ENCODE measurements around the gene FAM20C.

DNA sequence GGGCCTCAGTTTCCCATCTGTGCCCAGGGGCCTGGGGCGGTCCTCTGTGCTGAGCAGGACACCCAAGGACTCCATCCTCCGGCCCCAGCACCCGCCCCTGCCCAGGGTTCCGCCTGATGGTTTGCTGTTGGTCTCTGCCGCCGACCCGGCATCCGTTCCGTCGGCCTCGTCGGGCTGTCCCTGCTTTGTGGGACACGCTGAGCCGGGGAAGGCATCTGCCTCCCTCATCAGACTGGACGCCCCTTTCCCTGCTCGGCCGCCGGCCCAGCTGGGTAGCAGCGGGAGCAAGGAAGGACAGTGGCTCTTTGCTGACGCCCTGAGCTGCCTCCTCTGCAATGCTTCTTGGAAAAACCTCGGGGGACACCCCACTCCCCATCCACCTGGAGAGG is 39.5 kb downstream of the FAM20C start:
- TF ChIP-seq, protein P1, sequence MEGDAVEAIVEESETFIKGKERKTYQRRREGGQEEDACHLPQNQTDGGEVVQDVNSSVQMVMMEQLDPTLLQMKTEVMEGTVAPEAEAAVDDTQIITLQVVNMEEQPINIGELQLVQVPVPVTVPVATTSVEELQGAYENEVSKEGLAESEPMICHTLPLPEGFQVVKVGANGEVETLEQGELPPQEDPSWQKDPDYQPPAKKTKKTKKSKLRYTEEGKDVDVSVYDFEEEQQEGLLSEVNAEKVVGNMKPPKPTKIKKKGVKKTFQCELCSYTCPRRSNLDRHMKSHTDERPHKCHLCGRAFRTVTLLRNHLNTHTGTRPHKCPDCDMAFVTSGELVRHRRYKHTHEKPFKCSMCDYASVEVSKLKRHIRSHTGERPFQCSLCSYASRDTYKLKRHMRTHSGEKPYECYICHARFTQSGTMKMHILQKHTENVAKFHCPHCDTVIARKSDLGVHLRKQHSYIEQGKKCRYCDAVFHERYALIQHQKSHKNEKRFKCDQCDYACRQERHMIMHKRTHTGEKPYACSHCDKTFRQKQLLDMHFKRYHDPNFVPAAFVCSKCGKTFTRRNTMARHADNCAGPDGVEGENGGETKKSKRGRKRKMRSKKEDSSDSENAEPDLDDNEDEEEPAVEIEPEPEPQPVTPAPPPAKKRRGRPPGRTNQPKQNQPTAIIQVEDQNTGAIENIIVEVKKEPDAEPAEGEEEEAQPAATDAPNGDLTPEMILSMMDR (IDR thresholded peaks at IDR 0.05): no peak
- TF ChIP-seq EP300 (IDR thresholded peaks at IDR 0.05) (no peak), POLR2A (IDR thresholded peaks at IDR 0.05) (no peak), POLR2AphosphoS5 (IDR thresholded peaks at IDR 0.05) (no peak)

Measured in gastroesophageal sphincter (tissue), 3 donors.